ENCODE results near the gene SSU72.
A peak's percentile ranks its signal among the peaks of the same experiment; 100 is the strongest.

The SSU72 gene

GRCh38 chr1:1617925-1618324 is 43.3 kb upstream of the SSU72 start:
- Histone ChIP-seq H3K36me3 (ENCODE audit: insufficient read depth, low read length) (peaks cover 21% of the 10 kb centered on the region), H3K4me2 (ENCODE audit: insufficient read depth, low read length) (peak overlapping the region; percentile 85; the same call in 1 of the 2 replicates), H3K4me1 (ENCODE audit: insufficient read depth, low read length) (peaks cover 38% of the 10 kb centered on the region), H3K27me3 (ENCODE audit: insufficient read depth, low read length, poor library complexity) (no peaks in the 10 kb centered on the region), H3K9me3 (ENCODE audit: insufficient read depth, low read length, severe bottlenecking) (no peaks in the 10 kb centered on the region), H3K79me2 (ENCODE audit: insufficient read depth, low read length) (peaks cover 32% of the 10 kb centered on the region), H2AFZ (ENCODE audit: low read depth, low read length) (no peak overlapping the region), H3K4me3 (ENCODE audit: low read depth in 1 of 2, low read length in 2 of 2) (no peak overlapping the region), H3K9ac (ENCODE audit: low read depth, low read length) (no peak overlapping the region), H3K27ac (ENCODE audit: low read length) (no peak overlapping the region), H4K20me1 (ENCODE audit: insufficient read depth, low read length) (peaks cover 31% of the 10 kb centered on the region)
- TF ChIP-seq EZH2 (IDR thresholded peaks at IDR 0.05; ENCODE audit: borderline replicate concordance, low read depth, low read length, severe bottlenecking): no peak
- no peak for TF ChIP-seq CTCF (IDR thresholded peaks at IDR 0.05; ENCODE audit: borderline replicate concordance, extremely low read depth, low read length, poor library complexity, severe bottlenecking)
- no peak for DNase-seq
- no peak for ATAC-seq (ENCODE audit: insufficient read depth, low read depth)

- H3K36me3 ChIP-seq (ENCODE audit: insufficient read depth, low read length): peaks cover 21% of the 10 kb centered on the region
- TF ChIP-seq CTCF (IDR thresholded peaks at IDR 0.05; ENCODE audit: borderline replicate concordance, extremely low read depth, low read length, poor library complexity, severe bottlenecking) (no peak), EZH2 (IDR thresholded peaks at IDR 0.05; ENCODE audit: borderline replicate concordance, low read depth, low read length, severe bottlenecking) (no peak)
- H4K20me1 ChIP-seq (ENCODE audit: insufficient read depth, low read length): peaks cover 31% of the 10 kb centered on the region
- peak overlapping the region in 1 of 2 experiments; percentile 99; a peak in 1 of 4 replicates for H3K4me3 ChIP-seq (ENCODE audit: low read depth in 1 of 2, low read length in 2 of 2)
- no peak overlapping the region for H3K27ac ChIP-seq (ENCODE audit: low read length)
- no peak overlapping the region for H3K9ac ChIP-seq (ENCODE audit: low read depth, low read length)
- no peak for ATAC-seq (ENCODE audit: insufficient read depth, low read depth)
- H3K27me3 ChIP-seq (ENCODE audit: insufficient read depth, low read length, poor library complexity): no peaks in the 10 kb centered on the region
- peaks cover 38% of the 10 kb centered on the region for H3K4me1 ChIP-seq (ENCODE audit: insufficient read depth, low read length)
- DNase-seq: no peak
- H3K4me2 ChIP-seq (ENCODE audit: insufficient read depth, low read length): peak overlapping the region; percentile 85
- peaks cover 32% of the 10 kb centered on the region for H3K79me2 ChIP-seq (ENCODE audit: insufficient read depth, low read length)
- H3K9me3 ChIP-seq (ENCODE audit: insufficient read depth, low read length, severe bottlenecking): no peaks in the 10 kb centered on the region
- H2AFZ ChIP-seq (ENCODE audit: low read depth, low read length): no peak overlapping the region
Measured at GRCh38 chr1:1617516-1617915, 42.9 kb upstream of the SSU72 start.

GRCh38 chr1:1616838-1617237 is 42.2 kb upstream of the SSU72 start:
- Histone ChIP-seq H2AFZ (ENCODE audit: low read depth, low read length) (no peak overlapping the region), H3K4me3 (ENCODE audit: low read depth in 1 of 2, low read length in 2 of 2) (peak overlapping the region; percentile 81 to 99; a peak in 3 of 4 replicates), H3K27ac (ENCODE audit: low read length) (no peak overlapping the region), H3K9ac (ENCODE audit: low read depth, low read length) (peak overlapping the region; percentile 100), H3K9me3 (ENCODE audit: insufficient read depth, low read length, severe bottlenecking) (no peaks in the 10 kb centered on the region), H3K79me2 (ENCODE audit: insufficient read depth, low read length) (peaks cover 32% of the 10 kb centered on the region), H3K36me3 (ENCODE audit: insufficient read depth, low read length) (peaks cover 21% of the 10 kb centered on the region), H3K27me3 (ENCODE audit: insufficient read depth, low read length, poor library complexity) (no peaks in the 10 kb centered on the region), H3K4me2 (ENCODE audit: insufficient read depth, low read length) (peak overlapping the region; percentile 85), H3K4me1 (ENCODE audit: insufficient read depth, low read length) (peaks cover 38% of the 10 kb centered on the region), H4K20me1 (ENCODE audit: insufficient read depth, low read length) (peaks cover 31% of the 10 kb centered on the region)
- ATAC-seq (ENCODE audit: insufficient read depth, low read depth) (no peak), DNase-seq (no peak)
- no peak for TF ChIP-seq CTCF (IDR thresholded peaks at IDR 0.05; ENCODE audit: borderline replicate concordance, extremely low read depth, low read length, poor library complexity, severe bottlenecking)
- TF ChIP-seq EZH2 (IDR thresholded peaks at IDR 0.05; ENCODE audit: borderline replicate concordance, low read depth, low read length, severe bottlenecking): no peak
